ENCODE data around the gene ALKBH4.
"Not testable (repeated sequence)": the region's sequence is repeated elsewhere in the genome, so short reads cannot be mapped to it uniquely, and the experiment has no call there.

DNA sequence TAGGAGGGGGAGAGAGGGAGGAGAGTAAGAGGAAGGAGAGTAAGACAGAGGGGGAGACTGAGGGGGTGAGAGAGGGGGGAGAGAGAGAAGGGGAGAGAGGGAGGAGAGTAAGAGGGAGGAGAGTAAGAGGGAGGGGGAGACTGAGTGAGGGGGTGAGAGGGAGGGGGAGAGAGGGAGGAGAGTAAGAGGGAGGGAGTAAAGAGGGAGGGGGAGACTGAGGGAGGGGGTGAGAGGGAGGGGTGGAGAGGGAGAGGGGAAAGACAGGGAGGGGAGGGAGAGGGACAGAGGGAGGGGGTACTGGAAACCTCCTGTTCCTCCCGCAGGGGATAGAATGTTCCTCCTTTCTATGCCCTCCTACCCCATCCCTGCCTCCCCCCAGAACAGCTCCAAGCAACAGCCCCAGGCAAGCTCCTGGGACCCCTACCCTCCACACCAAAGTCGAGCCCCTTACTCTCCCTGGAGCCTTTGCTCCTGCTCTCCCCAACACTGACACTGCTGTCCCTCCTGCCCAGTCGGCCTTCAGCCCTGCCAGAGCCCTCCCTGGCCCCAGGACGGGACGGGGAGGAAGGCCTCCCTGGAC lies 48.1 kb upstream of the ALKBH4 start:
- not testable (repeated sequence) for TF ChIP-seq CTCF, POLR2A (IDR thresholded peaks at IDR 0.05)
